Measurements from ENCODE around the gene ZNF679. TPM values are rescaled to one million over a fixed set of nuclear protein-coding genes. Genes with fewer than 3 reads are reported as not detected.

The ZNF679 gene
- total RNA-seq, 4 donors from 2014 or later: not detected

- H3K27ac ChIP-seq: no peak overlapping the region
- TF ChIP-seq POLR2A (IDR thresholded peaks at IDR 0.05) (no peak), CTCF (IDR thresholded peaks at IDR 0.05) (no peak), EP300 (IDR thresholded peaks at IDR 0.05) (no peak)
- no peaks in the 10 kb centered on the region for H3K36me3 ChIP-seq
- no peak overlapping the region for H3K4me3 ChIP-seq
- H3K4me1 ChIP-seq: no peaks in the 10 kb centered on the region
- WGBS, 2 donors: 86 to 91% methylated on average over 9 of the region's 9 CpGs
- no peaks in the 10 kb centered on the region for H3K27me3 ChIP-seq
- no peaks in the 10 kb centered on the region for H3K9me3 ChIP-seq
- DNase-seq (ENCODE audit: low spot score in 2 of 2): no peak
Measured at GRCh38 chr7:64300641-64301405, 72.5 kb downstream of the ZNF679 start.

- Histone ChIP-seq H3K36me3 (no peaks in the 10 kb centered on the region), H3K4me3 (peak overlapping the region; percentile 38 to 63 (median 48)), H3K27me3 (no peaks in the 10 kb centered on the region), H3K27ac (peak overlapping the region; percentile 74 to 96 (median 91)), H3K4me1 (peaks cover 0 to 15% (median 0%) of the 10 kb centered on the region in 4 donors), H3K9me3 (no peaks in the 10 kb centered on the region)
- peak in 1 of 2 donors; percentile 86 for TF ChIP-seq EP300 (IDR thresholded peaks at IDR 0.05)
- TF ChIP-seq CTCF (IDR thresholded peaks at IDR 0.05): peak in 2 of 5 experiments; percentile 39 to 59
- peak in 1 of 2 donors; percentile 54 for TF ChIP-seq POLR2A (IDR thresholded peaks at IDR 0.05)
- peak; percentile 80 to 82 for DNase-seq (ENCODE audit: low spot score in 2 of 2)
- WGBS, 2 donors: 3 to 4% methylated on average over 23 to 32 of the region's 33 CpGs
Measured at GRCh38 chr7:64307254-64308015, 79.2 kb downstream of the ZNF679 start.

- DNase-seq (ENCODE audit: low spot score in 2 of 2): peak in 1 of 2 donors; percentile 12
- H3K4me3 ChIP-seq: peak overlapping the region in 3 of 4 donors; percentile 38 to 63 (median 47)
- no peaks in the 10 kb centered on the region for H3K36me3 ChIP-seq
- TF ChIP-seq CTCF (IDR thresholded peaks at IDR 0.05) (no peak), EP300 (IDR thresholded peaks at IDR 0.05) (no peak), POLR2A (IDR thresholded peaks at IDR 0.05) (no peak)
- 58 to 60% methylated on average over 7 of the region's 7 CpGs for WGBS, 2 donors
- peak overlapping the region; percentile 74 to 96 (median 91) for H3K27ac ChIP-seq
- no peaks in the 10 kb centered on the region for H3K9me3 ChIP-seq
- peaks cover 0 to 15% (median 0%) of the 10 kb centered on the region in 4 donors for H3K4me1 ChIP-seq
- no peaks in the 10 kb centered on the region for H3K27me3 ChIP-seq
Measured at GRCh38 chr7:64308016-64308270, 79.7 kb downstream of the ZNF679 start.

GRCh38 chr7:64310426-64310825 lies 82.2 kb downstream of the ZNF679 start:
- TF ChIP-seq CTCF (IDR thresholded peaks at IDR 0.05) (no peak), EP300 (IDR thresholded peaks at IDR 0.05) (no peak), POLR2A (IDR thresholded peaks at IDR 0.05) (no peak)
- no peak for DNase-seq (ENCODE audit: low spot score in 2 of 2)
- no peak overlapping the region for H3K27ac ChIP-seq

GRCh38 chr7:64312826-64313225 lies 84.6 kb downstream of the ZNF679 start:
- Histone ChIP-seq H3K36me3 (no peaks in the 10 kb centered on the region), H3K4me3 (no peak overlapping the region), H3K4me1 (peaks cover 0 to 27% (median 8%) of the 10 kb centered on the region in 4 donors), H3K27me3 (no peaks in the 10 kb centered on the region), H3K27ac (no peak overlapping the region), H3K9me3 (no peaks in the 10 kb centered on the region)
- DNase-seq (ENCODE audit: low spot score in 2 of 2): no peak
- 35 to 41% methylated on average over 2 of the region's 2 CpGs for WGBS, 2 donors
- TF ChIP-seq EP300 (IDR thresholded peaks at IDR 0.05) (no peak), POLR2A (IDR thresholded peaks at IDR 0.05) (no peak), CTCF (IDR thresholded peaks at IDR 0.05) (no peak)

More at GRCh38 chr7:64310426-64310825, 82.2 kb downstream of the ZNF679 start:
- Histone ChIP-seq H3K9me3 (no peaks in the 10 kb centered on the region), H3K27me3 (no peaks in the 10 kb centered on the region), H3K36me3 (no peaks in the 10 kb centered on the region), H3K4me3 (no peak overlapping the region), H3K4me1 (peaks cover 0 to 36% (median 8%) of the 10 kb centered on the region in 4 donors)
- WGBS, 2 donors: 88 to 89% methylated on average over 3 of the region's 3 CpGs
